GDM1 (cell line): ENCODE measurements around the gene MED25.

ENCODE experiments used
- DNase-seq: peaks from one replicate; lab custom pipeline; 2025; lab: John Stamatoyannopoulos, UW

Gene MED25

DNA sequence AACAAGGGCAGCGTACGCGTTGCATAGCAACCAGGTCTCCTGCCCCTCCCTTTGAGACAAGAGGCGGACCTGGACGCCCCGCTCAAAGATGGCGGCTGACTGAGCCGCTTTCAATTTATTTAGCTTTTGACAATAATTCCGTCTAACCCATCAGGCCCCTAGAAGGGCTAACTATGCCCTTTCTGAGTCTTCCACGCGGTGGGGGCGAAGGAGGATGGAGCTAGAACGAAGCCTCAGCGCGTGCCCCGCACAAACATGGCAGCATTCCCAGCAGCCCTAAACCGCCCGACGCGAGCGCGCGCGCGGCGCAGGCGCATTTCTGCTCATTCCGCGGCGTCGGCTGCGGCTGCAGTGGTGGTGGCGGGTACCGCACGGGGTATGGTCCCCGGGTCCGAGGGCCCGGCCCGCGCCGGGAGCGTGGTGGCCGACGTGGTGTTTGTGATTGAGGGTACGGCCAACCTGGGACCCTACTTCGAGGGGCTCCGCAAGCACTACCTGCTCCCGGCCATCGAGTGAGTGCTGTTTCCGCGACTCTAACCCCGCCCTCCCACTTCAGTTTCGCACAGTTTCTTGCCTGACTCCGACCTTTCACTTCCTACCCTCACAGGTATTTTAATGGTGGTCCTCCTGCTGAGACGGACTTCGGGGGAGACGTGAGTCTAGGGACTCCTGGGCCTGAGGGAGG, at the start of gene MED25:
MED25 (plus strand) TSS at position 326 of the 685 bp plus-strand sequence; CDS start at position 379, 53 bp downstream.
- DNase-seq: peak; percentile 75

DNA sequence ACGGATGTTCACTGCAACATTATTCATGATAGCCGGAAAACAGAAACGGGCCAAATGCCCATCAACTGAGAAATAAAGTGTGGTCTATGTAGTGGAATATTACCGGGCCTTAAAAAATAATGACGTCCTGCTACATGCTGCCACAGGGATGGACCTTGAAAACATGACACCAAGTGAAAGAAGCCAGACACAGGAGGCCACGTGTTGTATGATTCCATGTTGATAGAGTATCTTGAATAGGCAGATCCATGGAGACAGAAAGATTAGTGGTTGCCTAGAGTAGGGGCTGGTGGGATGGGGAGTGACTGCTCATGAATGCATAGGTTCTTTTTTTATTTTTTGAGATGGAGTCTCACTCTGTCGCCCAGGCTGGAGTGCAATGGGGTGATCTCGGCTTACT, 47.6 kb upstream of the MED25 start:
- no peak for DNase-seq

DNA sequence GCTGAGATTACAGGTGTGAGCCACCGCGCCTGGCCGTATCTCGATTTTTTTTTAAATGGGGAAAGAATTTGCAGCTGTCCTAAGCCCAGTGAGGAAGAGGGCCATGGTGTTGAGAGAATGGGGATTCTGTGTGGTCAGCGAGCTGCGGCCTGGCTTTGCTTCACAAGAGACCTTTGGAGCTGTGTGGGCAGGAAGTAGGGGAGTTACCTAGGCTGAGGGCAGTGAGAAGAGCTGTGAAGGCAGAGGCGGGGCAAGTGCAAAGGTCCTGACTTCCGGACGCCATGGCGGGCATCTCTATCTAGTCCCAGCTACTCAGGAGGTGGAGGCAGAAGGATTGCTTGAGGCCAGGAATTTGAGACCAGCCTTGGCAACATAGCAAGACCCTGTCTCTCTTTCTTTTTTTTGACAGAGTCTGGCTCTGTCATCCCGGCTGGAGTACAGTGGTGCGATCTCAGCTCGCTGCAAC, 46.4 kb upstream of the MED25 start:
- DNase-seq: no peak

DNA sequence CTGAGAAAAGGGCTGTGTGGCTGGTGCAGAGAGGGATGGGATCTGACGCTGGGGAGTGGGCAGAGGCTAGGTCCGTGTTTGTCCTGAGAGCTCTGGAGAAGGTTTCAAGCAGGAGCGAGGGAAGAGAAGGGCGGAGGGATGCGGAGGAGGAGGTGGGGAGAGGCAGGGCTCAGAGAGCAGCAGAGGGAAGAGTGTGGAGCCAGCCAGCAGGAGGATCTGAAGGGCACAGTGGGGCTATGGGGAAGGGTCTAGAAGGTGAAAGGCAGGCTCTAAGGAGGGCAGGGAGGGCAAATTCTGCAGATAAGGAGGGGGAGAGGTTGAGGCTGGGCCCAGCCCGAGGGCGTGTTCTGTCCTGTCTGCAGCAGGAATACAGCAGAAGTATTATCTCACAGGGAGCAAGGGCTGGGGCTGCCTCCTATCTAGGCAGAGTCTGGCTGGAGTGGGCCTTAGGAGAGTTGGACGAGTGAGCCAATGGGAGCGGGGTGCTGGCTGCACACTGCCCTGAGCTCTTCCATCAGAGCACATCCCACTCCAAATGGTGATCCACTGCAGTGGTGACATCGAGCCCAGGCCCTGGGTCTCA, 45.1 kb upstream of the MED25 start:
- DNase-seq: no peak

DNA sequence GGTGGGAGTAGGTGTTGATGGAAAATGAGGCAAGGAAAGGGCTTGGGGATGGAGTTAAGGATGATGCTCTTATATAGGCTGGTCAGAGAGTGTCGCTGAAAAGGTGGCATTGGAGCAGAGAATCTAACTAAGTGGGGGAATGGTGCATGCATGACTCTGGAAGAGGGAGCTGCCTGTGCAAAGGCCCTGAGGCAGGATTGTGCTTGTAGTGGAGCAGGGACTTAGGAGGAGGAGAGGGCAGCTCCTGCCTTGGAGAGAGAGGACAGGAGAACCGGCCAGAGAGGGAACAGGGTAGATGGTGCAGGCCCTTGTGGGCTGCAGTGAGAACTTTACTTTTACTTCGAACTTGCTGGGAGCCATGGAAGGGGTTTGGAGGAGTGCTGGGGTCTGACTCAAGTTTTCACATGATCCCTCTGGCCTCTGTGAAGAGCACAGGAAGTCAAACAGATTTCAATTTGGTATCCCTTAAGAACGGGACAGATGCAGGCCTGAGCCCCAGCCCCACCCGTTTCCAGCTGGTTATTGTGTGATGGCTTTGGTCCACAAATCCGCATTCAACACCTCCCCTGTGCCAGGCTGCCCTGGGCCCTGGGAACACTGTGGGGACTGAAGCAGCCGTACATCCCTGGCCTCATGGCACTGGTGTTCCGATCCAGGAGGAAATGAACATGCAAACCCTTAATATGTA, 44.3 kb upstream of the MED25 start:
- DNase-seq: no peak

DNA sequence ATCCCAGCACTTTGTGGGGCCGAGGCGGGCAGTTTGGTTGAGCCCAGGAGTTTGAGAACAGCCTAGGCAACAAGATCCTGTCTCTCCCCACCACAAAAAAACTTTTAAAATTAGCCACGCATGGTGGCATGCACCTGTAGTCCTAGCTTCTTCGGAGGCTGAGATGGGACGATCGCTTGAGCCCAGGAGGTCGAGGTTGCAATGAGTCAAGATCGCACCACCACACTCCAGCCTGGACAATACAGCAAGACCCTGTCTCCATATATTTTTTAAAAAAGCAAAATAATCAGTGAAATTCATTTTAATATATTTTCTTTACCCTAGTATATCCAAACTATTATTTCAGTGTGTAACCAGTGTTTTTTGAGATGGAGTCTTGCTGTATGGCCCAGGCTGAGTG, 43.1 kb upstream of the MED25 start:
- no peak for DNase-seq

DNA sequence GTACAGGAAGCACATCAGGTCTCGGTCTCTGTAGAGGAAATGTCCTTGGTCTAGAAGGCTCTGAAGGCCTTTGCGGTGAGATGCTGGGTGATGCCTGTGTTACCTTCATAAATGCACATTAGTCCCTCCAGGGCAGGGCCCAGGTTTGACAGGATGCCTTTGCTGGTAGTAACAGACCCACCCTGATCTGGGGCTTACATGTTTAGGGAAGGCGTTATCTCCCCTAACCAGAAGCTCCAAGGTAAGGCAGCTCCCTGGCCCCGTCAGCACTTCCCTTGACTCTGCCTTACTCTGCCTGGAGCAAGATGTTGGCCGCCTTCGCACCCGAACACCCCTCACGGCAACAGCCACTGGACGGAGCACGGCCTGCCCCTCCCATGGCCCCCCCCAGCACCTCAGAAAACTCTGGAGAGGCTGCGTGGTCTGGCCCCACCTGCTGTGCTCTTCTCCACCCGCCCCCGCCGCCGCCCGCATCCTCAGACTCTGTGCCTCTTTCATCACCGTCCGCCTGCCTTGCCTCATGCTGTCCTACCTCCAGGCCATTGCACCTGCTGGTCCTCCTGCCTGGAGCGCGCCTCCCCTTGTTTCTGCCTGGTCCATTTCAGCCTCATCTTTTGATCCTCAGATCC, 42.2 kb upstream of the MED25 start:
- DNase-seq: no peak

DNA sequence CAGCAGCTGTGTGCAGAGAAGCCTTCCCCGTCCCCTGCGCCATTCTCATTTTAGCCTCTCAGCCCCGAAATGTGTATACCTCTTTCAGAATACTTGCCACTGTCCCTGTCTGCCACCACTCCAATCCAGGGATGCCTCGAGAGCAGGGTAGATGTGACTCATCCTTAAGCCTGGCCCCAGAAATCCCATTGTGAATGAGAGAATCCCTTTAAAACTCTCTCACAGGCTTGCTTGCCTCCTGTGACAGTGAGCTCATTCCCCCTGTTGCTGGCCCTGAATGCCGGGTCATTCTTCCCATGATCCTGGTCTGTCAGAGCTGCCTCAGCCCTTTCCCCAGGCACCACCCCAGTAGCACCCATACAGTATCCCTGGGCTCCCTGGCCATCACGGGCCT, 41.7 kb upstream of the MED25 start:
- no peak for DNase-seq

DNA sequence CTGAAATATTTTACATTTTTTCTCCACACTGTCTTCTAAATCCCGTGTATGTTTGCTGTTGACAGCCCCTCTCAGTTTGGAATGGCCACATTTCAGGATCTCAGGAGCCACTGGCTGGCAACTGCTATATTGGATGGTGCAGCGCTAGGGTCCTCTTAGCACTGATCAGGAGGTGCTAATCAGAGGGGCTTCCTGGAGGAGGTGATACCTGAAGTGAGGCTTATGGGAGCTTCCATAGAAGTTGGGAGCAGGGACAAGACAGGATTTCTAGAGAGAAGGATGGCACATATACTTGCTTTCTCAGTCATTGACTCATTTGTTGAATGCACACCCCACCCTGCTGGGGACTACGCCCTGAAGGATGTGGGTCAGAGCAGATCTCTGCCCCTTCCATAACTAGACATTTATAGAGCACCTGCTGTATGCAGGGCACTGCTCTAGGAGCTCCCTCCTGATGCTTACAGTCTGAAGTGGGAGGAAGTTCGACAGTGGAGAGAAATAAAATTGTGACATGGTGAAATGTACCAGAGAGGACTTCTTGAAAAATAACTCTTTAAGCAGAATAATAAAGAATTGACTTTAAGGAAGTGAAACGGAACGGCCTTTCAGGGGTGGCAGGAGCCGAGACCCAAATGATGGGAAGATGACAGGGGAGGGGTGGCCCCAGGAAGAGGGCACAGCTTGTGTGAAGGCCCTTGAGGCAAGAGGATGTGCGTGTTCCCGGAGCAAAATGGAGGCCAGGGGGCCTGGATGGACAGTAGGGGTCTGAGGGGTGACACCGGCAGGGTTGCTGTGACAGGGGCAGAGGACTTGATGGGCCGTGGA, 38.1 kb upstream of the MED25 start:
- DNase-seq: no peak

DNA sequence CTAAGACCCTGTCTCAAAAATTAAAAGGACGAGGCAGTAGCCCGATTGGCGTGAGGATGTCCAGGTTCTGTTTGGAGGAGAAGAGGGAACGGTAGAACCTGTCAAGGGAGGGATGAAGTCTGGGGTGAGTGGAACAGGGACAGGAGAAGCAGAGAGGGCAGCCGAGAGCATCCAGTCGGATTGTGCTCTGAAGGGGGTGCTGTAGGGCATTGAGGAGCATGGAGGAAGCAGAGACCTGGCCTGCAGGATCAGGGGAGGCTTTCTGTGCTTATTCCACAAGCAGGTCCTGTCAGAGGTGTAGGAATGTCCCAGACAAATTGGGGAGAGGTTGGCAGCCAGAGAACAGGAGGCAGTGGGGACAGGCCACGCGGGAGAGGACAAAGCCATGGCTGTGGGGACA, 37.2 kb upstream of the MED25 start:
- DNase-seq: no peak

DNA sequence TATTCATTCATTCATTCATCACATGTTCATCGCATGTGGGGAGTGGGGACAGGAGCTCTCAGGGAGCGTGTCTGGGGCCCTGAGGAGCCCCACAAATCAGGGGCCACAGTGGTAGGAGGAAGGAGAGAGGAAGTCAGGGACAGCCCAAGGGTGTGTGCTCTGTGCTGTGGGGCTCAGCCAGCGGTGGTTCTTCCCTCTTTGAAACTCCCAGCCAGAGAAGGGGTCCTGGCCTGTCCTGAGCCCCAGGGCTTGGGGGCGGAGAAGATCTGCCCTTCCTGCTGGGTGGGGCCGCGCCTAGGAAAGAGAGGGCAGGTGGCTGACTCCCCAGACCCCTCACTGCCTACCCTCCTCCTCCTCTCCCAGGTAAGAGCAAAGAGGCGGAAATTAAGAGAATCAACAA, 36.7 kb upstream of the MED25 start:
- DNase-seq: no peak

DNA sequence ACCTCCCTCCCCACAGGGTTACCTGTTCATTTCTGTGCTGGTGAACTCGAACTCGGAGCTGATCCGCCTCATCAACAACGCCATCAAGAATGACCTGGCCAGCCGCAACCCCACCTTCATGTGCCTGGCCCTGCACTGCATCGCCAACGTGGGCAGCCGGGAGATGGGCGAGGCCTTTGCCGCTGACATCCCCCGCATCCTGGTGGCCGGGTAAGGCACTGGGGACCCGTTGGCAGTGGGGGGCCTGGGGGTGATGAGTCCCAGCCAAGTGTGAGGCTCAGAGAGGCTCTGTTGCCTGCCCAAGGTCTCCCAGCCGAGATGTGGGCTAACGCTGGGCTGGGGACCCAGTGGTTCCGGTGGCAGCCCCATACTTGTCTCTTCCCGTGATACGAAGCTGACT, 35.6 kb upstream of the MED25 start:
- no peak for DNase-seq

DNA sequence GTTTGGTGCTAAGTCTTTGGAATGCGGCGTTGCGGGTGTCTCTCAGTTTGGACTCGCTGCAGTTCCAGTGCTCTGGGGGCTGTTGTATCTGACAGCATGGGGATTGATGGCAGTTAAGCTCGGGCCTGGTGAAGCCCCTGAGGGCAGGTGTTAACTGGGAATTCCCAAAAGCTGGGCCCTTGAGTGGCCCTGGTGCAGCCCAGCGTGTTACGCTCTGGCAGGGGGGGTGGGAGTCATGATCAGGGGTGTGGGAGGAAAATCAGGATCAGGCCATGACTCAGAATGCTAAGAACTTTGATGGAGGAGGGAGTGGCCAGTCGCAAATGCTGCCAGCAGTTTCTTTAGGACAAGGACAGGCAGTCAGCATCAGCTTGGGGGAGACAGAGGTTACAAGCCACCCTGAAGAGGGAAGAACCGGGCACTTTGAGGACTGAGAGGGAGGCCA, 31.7 kb upstream of the MED25 start:
- DNase-seq: no peak

DNA sequence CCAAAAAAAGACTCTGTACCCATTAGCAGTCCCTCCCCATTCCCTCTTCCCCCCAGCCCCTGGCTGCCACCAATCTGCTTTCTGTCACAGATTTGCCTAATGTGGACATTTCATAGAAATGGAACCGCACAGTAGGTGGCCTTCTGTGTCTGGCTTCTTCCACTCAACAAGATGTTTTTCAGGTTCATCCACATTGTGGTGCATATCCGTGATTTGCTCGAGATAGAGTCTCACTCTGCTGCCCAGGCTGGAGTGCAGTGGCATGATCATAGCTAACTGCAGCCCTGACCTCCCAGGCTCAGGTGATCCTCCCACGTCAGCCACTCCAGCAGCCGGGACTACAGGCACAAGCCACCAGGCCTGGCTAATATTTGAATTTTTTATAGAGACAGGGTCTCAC, 30.3 kb upstream of the MED25 start:
- DNase-seq: no peak

DNA sequence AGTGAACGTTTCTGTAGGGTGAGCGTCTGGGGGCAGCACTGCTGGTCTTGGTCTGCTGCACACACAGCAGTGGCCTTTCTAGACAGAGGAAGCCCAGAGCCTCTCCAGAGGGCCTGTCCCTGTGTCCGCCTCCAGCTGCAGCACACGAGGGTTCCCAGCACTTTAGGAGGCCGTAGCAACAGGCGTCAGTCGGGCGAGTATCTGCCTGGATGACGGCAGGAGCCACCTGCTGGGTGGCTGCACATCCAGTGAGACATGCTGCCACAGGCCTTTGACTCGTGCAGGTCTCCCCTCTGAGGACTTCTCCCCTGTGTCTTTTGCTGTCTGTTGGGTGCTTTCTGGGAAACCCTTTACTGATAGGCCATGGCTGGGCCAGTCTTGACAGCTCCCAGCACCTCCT, 29.2 kb upstream of the MED25 start:
- no peak for DNase-seq

DNA sequence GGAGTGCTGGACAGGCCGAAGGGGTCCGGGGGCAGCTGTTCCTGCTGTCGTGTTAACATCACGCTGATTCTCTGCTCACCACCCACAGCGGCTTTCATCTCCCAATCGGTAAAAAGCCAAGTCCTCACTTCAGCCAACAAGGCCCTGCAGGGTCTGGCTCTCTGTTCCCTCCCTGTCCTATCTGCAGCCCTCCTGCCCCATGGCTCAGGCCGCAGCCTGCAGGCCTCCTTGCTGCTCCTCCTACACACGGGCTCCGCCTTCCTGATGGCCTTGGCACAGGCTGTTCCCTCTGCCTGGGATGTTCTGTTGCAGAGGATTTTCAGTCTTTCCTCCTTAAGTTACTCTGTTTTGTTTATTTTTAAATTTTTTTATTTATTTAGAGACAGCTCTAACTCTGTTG, 27.2 kb upstream of the MED25 start:
- DNase-seq: no peak

DNA sequence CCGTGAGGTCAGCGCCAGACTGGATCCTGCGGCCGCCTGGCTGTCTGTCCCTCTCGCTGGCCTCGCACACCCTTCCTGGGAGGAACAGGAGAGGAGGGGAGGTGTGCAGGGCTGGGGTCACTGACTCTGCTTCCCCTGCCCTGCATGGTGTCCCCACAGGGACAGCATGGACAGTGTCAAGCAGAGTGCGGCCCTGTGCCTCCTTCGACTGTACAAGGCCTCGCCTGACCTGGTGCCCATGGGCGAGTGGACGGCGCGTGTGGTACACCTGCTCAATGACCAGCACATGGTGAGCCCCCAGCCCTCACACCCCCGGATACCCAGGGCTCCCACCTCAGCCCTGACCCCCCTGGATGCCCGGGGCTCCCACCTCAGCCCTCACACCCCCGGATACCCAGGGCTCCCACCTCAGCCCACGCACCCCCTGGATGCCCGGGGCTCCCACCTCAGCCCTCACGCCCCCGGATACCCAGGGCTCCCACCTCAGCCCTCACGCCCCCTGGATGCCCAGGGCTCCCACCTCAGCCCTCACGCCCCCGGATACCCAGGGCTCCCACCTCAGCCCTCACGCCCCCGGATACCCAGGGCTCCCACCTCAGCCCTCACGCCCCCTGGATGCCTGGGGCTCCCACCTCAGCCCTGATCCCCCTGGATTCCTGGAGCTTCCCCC, 26.2 kb upstream of the MED25 start:
- no peak for DNase-seq

DNA sequence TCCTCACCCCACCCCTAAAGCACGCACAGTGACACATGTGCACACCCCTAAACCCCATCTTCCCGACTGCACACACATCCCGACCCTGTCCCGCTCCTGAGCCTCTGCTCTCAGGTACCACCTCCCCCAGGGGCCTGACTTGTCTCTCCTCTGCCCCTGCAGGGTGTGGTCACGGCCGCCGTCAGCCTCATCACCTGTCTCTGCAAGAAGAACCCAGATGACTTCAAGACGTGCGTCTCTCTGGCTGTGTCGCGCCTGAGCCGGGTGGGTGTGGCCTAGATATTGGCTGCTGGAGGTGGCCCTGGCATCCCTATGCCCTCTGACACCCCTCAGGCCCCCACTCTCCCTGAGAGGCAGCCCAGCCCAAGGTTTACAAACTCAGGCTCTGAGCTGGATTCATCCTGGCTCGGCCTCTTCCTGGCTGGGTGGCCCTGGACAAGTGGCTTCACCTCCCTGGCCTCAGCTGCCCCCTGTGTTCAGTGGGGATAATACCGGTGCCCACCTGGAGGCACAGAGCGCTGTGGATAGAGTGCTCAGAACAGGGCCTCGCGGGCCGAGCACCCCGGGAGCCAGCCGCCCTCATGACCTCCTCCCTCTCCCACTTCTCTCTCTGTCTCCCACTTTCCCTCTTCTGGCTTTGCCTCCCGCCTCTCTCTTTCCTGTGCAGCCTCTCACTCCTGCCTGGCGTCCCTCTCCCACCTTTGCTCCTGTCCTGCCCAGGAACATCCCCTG, 25.1 kb upstream of the MED25 start:
- DNase-seq: no peak

DNA sequence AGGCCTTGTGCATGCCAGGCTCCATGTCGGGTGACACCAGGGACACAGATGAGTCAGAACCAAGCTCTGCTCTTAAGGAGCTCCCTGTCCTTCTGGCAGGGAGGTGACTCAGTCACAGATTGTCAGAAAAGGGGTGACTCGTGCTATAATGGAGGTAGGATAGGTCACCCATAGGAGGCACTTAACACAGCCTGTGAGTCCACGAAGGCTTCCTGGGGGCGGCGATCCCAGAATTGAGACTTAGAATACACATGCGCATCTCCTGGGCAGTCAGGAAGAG, 24.6 kb upstream of the MED25 start:
- DNase-seq: no peak

DNA sequence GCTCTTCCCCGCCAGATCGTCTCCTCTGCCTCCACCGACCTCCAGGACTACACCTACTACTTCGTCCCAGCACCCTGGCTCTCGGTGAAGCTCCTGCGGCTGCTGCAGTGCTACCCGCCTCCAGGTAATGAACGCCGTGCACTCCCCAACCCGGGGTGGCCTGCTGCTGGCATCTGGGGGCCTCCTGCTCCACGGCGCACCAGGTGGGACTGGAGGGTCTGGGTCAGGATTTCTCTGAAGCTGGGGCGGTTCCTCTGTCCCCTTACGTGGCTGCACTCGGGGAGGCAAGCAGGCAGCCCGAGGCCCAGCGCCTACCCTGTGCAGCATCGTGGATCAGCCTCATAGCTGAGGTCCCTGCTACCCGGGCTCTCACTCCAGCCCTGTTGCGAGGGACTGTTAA, 22.5 kb upstream of the MED25 start:
- DNase-seq: no peak

DNA sequence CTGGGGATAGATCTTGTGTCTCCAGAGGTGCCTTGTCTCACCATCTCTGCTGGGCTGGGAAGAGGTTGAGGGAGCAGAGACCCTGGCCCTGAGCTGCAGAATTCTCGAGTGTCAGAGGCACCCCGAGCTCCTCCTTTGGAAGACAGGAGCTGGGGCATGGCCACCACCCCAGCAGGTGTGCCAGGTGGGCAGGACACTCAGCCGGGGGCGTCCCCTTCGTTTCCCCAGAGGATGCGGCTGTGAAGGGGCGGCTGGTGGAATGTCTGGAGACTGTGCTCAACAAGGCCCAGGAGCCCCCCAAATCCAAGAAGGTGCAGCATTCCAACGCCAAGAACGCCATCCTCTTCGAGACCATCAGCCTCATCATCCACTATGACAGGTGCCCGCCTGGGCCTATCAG, 19.5 kb upstream of the MED25 start:
- DNase-seq: no peak
